GM12874 (cell line): ENCODE results near the gene ESM1.

Experiments used
- TF ChIP-seq, protein P1 (sequence below): IDR thresholded peaks from 2 replicates; pipeline ENCODE4 v1.5.1; 2011; ENCODE audit warnings: low read depth, mild to moderate bottlenecking, control low read depth, low read length, moderate library complexity; ENCODE audit not compliant: insufficient read depth

Gene ESM1

DNA sequence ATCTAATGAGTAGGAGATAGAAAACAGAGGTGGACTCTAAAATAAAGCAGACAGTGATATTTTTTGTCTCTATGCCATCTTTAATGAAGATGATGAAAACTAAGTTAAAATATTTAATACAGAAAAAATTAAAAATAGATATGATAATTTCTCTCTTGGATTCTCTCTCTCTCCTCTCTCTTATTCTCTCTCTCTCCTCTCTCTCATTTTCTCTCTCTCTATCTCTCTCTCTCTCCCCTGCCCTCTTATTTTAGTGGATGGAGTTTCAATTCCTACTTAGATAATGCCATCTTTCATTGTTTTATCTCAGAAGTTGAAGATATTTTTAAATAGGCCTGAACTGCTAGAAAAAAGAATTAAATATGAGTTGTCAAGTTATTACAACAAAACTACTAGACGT lies 38.2 kb downstream of the ESM1 start:
- TF ChIP-seq, protein P1, sequence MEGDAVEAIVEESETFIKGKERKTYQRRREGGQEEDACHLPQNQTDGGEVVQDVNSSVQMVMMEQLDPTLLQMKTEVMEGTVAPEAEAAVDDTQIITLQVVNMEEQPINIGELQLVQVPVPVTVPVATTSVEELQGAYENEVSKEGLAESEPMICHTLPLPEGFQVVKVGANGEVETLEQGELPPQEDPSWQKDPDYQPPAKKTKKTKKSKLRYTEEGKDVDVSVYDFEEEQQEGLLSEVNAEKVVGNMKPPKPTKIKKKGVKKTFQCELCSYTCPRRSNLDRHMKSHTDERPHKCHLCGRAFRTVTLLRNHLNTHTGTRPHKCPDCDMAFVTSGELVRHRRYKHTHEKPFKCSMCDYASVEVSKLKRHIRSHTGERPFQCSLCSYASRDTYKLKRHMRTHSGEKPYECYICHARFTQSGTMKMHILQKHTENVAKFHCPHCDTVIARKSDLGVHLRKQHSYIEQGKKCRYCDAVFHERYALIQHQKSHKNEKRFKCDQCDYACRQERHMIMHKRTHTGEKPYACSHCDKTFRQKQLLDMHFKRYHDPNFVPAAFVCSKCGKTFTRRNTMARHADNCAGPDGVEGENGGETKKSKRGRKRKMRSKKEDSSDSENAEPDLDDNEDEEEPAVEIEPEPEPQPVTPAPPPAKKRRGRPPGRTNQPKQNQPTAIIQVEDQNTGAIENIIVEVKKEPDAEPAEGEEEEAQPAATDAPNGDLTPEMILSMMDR = no peak

DNA sequence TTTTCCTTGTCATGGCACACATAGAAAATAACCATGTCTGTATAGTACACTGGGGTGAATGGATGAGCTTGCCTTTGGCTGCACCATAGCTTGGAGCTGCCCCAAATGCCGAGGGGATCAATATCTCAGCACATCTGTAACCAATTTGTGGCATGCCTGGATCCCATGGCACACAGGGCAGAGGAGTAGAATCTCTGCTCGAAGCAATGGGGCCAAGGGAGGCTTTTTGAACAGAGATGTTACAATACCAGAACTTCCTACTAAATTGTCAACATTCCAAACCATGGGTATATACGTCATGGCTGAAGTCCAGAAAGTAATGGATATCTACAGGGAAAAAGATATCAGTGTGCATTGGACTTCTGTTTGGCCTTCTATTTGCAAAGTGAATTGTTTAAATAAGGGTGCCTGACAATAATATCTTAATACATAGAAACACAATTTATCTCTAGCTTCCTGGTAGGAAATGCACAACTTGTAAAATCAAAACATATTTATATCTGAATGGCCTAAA lies 39.0 kb downstream of the ESM1 start:
- TF ChIP-seq, protein P1 = no peak

DNA sequence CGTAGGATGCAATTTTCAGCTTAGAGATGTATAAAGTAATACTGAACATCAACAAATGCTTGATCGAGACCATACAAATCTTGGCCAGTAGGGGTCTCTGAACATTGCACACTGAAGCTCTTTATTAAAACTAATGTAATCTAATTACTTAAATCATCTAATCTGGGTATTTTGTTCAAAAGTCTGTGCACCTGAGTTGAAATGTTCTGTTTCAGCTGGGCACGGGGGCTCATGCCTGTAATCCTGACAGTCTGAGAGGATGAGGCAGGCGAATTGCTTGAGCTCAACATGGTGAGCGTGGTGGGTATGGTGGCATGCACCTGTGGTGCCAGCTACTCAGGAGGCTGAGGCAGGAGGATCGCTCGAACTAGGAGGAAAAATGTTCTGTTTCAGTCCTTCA lies 41.0 kb downstream of the ESM1 start:
- TF ChIP-seq, protein P1 = peak; percentile 43; the same call in 1 of the 2 replicates

DNA sequence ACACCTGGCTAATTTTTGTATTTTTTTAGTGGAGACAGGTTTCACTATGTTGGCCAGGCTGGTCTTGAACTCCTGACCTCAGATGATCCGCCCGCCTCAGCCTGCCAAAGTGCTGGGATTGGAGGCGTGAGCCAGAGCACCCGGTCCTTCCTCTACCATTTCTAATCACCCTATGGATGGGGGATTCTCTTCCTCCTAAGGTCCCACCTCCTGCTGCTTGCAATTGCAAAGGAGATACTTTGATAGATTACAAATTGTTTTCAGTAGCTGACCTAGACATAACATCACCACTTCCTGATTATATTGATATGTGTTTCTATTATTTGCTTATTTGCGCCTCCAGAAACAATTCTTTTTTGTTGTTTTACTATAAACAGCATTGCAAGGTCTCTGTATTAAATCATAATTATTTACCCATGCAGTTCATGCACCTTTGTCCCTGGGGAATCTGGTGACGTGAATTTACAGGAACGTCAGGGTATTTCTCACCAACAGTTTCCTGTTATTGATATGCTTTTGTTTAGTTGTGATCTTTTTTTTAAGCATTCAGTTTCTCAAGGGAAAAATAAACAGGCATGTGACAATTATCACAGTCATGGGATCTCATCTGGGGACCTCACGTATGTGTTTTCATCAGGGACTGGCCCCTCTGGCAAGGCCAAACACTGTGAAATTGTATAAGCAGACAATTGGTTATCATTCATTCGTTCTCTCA lies 43.2 kb downstream of the ESM1 start:
- TF ChIP-seq, protein P1 = no peak

GRCh38 chr5:54936201-54936600 lies 49.2 kb downstream of the ESM1 start:
- TF ChIP-seq, protein P1 = no peak

- TF ChIP-seq, protein P1 = no peak
Measured at GRCh38 chr5:54932789-54933188, 52.6 kb downstream of the ESM1 start.

GRCh38 chr5:54930736-54931135 lies 54.7 kb downstream of the ESM1 start:
- TF ChIP-seq, protein P1 = no peak
